Measurements from ENCODE around the gene CLASRP. TPM values are rescaled to one million over a fixed set of nuclear protein-coding genes. Genes with fewer than 3 reads are reported as not detected.
A peak's percentile ranks its signal among the peaks of the same experiment; 100 is the strongest.

The CLASRP gene
- total RNA-seq, 1 donor from 2014 or later, result 49.1 TPM

DNA sequence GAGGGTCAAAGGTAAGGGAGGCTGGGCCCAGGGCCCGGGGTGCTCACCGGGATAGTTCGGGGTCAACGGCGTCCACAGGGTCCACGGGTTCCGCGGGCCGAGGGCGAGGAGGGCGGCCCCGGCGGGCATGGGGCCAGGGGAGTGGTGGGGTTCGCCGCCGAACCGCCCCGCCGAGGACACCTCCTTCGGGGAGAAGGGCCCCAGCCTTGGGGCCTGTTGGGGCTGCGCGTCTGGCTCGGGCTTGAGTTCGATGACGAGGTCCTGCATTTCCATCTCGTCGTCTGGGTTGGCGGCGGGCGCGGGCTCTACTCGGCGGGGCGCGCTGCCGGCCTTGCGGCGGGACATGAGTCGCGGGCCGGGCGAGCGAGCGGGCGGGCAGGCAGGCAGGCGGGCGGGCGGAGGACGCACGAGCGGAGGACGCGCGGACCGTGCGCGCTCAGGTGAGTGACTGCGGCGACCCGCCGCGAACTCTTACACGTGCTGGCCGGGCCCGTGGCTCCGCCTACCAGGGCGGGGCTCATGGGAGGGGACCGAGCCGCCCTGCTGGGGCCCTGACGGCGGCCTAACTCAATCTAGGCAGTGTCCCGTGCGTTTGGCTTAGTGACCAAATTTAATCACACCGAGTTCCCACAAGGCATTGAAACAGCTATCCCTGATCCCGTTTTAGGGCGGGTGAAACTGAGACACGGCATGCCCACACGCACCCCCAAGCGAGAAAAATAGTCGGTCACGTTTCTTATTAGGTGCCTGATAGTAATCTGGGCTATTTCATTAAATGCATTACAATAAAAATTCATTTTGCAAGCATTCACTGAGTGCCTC, 37.4 kb downstream of the CLASRP start, which contains the start of gene ZNF296:
TSS of gene ZNF296 (minus strand) at position 450 of the 822 bp plus-strand sequence. CDS start at position 345, 105 bp downstream.
- TF ChIP-seq, protein P1, sequence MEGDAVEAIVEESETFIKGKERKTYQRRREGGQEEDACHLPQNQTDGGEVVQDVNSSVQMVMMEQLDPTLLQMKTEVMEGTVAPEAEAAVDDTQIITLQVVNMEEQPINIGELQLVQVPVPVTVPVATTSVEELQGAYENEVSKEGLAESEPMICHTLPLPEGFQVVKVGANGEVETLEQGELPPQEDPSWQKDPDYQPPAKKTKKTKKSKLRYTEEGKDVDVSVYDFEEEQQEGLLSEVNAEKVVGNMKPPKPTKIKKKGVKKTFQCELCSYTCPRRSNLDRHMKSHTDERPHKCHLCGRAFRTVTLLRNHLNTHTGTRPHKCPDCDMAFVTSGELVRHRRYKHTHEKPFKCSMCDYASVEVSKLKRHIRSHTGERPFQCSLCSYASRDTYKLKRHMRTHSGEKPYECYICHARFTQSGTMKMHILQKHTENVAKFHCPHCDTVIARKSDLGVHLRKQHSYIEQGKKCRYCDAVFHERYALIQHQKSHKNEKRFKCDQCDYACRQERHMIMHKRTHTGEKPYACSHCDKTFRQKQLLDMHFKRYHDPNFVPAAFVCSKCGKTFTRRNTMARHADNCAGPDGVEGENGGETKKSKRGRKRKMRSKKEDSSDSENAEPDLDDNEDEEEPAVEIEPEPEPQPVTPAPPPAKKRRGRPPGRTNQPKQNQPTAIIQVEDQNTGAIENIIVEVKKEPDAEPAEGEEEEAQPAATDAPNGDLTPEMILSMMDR (IDR thresholded peaks at IDR 0.05), result no peak
- no peak for DNase-seq (ENCODE audit: low spot score)
- peaks cover 25% of the 10 kb centered on the region for H3K4me1 Mint-ChIP-seq (ENCODE audit: low read depth)
- H3K9me3 Mint-ChIP-seq (ENCODE audit: low read depth), result no peaks in the 10 kb centered on the region
- peak within 1 kb of the TSS; percentile 51 for H3K4me3 Mint-ChIP-seq (ENCODE audit: unreplicated experiment)
- no peaks in the 10 kb centered on the region for H3K27me3 Mint-ChIP-seq (ENCODE audit: low read depth)
- no peaks in the 10 kb centered on the region for H3K36me3 Mint-ChIP-seq (ENCODE audit: low read depth)
- no peak within 1 kb of the TSS for H3K27ac Mint-ChIP-seq (ENCODE audit: unreplicated experiment)

DNA sequence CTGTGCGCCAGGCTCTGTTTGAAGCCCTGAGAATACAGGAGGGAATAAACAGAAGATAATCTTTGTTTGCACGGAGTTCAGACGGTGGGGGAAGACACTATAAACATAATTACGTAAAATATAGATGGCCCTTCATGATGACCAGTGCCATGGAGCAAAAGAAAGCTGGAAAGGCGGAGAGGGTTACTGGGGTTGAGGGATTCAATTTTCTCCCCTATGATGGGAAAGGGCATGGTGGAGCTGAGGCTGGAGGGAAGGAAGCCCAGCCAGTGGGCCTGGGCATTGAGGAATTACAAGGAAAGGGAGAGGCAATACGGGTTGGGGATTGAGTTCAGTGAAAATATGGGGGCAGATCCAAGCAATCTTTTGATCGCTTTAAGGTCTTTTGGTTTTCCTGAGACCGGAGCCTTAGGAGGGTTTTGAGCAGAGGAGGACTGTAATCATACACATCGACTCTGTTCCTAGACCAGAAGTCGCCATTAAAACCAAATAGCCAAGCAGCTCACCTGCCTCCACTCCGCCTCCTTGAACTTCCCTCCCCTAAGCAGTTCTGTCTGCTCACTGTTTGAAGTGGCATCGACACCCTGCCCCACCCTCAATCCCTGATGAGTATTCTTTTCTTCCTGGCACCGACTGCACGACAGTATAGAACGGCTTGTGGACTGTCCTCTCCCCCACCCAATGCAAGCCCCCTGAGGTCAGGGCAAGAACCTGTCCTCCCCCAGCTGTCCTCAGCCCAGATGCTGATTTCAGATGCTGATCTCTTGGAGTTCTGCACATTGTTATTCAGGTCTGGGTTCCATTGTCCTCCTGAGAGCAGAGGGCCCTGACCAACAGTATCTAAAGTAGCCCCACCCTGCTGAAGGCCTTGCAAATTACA, 38.2 kb downstream of the CLASRP start:
- peaks cover 28% of the 10 kb centered on the region for H3K4me1 Mint-ChIP-seq (ENCODE audit: low read depth)
- peaks cover 4% of the 10 kb centered on the region for H3K36me3 Mint-ChIP-seq (ENCODE audit: low read depth)
- DNase-seq (ENCODE audit: low spot score), result no peak
- no peak overlapping the region for H3K27ac Mint-ChIP-seq (ENCODE audit: unreplicated experiment)
- H3K27me3 Mint-ChIP-seq (ENCODE audit: low read depth), result no peaks in the 10 kb centered on the region
- H3K9me3 Mint-ChIP-seq (ENCODE audit: low read depth), result no peaks in the 10 kb centered on the region
- TF ChIP-seq, protein P1 (IDR thresholded peaks at IDR 0.05), result no peak
- H3K4me3 Mint-ChIP-seq (ENCODE audit: unreplicated experiment), result peak overlapping the region; percentile 51

DNA sequence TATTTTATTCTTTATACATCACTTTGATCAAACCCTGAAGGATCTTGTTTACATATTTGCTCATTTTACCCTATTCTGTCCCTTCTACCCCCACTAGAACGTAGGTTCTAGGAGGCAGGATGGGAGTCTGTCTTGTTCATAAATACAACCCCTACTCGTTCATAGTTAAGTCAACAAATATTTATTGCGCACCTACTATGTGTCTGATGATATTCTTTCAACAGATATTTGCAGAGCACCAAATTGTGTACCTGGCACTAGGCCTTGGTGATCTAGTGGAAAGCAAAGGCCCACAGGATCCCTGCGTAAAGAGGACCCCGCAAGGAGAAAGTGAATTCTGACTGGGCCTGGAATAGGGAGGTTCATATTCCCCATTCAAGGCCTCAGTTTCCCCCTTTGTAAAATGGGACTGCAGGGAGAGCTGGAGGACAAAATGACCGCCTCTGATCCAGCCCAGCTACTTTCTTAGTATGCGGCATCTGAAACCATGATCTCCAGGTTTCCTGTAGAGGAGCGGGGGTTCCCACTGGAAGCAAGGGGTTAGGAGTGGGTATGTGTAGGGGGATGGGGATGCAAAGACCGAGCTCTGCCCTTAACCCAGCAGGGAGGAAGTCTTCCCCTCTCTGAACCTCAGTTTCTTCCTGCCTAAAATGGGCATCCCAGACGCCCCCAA, 39.7 kb downstream of the CLASRP start:
- H3K9me3 Mint-ChIP-seq (ENCODE audit: low read depth), result no peaks in the 10 kb centered on the region
- peaks cover 30% of the 10 kb centered on the region for H3K4me1 Mint-ChIP-seq (ENCODE audit: low read depth)
- H3K27ac Mint-ChIP-seq (ENCODE audit: unreplicated experiment), result no peak overlapping the region
- no peaks in the 10 kb centered on the region for H3K27me3 Mint-ChIP-seq (ENCODE audit: low read depth)
- peak overlapping the region; percentile 100 for H3K4me3 Mint-ChIP-seq (ENCODE audit: unreplicated experiment)
- no peak for DNase-seq (ENCODE audit: low spot score)
- peaks cover 6% of the 10 kb centered on the region for H3K36me3 Mint-ChIP-seq (ENCODE audit: low read depth)
- TF ChIP-seq, protein P1 (IDR thresholded peaks at IDR 0.05), result no peak

DNA sequence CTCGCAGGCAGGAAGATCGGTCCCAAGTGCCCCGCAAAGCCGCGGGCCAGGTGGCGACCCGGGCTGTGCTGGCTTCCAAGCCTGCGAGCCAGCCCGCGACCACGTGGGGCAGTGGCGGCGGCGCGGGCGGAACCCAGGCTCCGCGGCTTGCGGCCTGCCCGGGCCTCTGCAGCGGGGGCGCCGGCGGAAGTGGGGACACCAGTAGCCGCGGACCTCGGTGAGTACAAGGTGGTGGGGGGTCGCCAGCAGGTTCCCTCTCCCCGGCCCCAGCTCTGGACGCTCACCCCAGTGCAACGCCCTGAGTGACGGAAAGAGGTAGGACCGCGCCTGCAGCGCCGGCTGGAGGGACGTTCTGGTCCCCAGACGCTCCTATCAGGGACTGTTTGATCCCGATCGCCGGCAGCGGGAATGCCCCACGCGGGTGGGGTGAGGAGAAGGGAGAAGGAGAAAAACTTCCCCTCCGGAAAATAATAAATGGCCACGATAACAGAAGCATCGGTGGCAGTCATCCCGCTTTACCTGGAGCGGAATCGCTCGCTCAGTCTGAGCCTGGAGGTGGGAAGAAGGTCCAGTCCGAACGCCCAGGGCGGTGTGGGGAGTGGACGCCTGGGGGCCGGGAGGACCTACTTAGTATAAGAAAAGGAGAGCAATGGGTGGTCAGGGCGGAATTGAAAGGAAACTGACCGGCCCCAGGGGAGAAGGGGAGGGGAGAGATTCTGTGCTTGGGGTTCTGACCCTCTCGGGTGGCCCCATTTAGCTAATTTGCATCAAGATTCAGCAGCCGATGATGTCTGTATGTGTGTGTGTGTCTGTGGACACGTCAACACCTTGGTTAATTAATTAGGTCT, 40.4 kb downstream of the CLASRP start, which contains the start of gene GEMIN7:
TSS of gene GEMIN7 (plus strand) at position 198 of the 848 bp plus-strand sequence. CDS start 10,855 bp downstream, outside the sequence.
- TF ChIP-seq, protein P1 (IDR thresholded peaks at IDR 0.05), result peak; percentile 40
- DNase-seq (ENCODE audit: low spot score), result no peak
- H3K36me3 Mint-ChIP-seq (ENCODE audit: low read depth), result peaks cover 6% of the 10 kb centered on the region
- peaks cover 30% of the 10 kb centered on the region for H3K4me1 Mint-ChIP-seq (ENCODE audit: low read depth)
- H3K27me3 Mint-ChIP-seq (ENCODE audit: low read depth), result no peaks in the 10 kb centered on the region
- peak within 1 kb of the TSS; percentile 100 for H3K4me3 Mint-ChIP-seq (ENCODE audit: unreplicated experiment)
- H3K27ac Mint-ChIP-seq (ENCODE audit: unreplicated experiment), result peak within 1 kb of the TSS; percentile 92
- no peaks in the 10 kb centered on the region for H3K9me3 Mint-ChIP-seq (ENCODE audit: low read depth)
